HG03469 (cell line): Measurements from ENCODE around the gene ILRUN.
"Not testable (repeated sequence)": the region's sequence is repeated elsewhere in the genome, so short reads cannot be mapped to it uniquely, and the experiment has no call there.

Experiments
- ATAC-seq: cut with Tn5 transposase; IDR thresholded peaks from one replicate; pipeline ENCODE4 v1.9.1; 2021; ENCODE audit warnings: mild to moderate bottlenecking, moderate library complexity, moderate number of reproducible peaks; ENCODE audit not compliant: unreplicated experiment

ILRUN gene

GRCh38 chr6:34667481-34668238 is 28.9 kb downstream of the ILRUN start:
- no peak for ATAC-seq

- ATAC-seq, result no peak
Measured at GRCh38 chr6:34665019-34665418, 31.5 kb downstream of the ILRUN start.

GRCh38 chr6:34664256-34664971 is 32.2 kb downstream of the ILRUN start:
- no peak for ATAC-seq

- no peak for ATAC-seq
Measured at GRCh38 chr6:34663831-34664255, 32.7 kb downstream of the ILRUN start.

- no peak for ATAC-seq
Measured at GRCh38 chr6:34663371-34663770, 33.2 kb downstream of the ILRUN start.

GRCh38 chr6:34661357-34661756 is 35.2 kb downstream of the ILRUN start:
- ATAC-seq, result no peak

- ATAC-seq, result no peak
Measured at GRCh38 chr6:34658605-34659265, 37.8 kb downstream of the ILRUN start.

- not testable (repeated sequence) for ATAC-seq
Measured at GRCh38 chr6:34657979-34658480, 38.5 kb downstream of the ILRUN start.

GRCh38 chr6:34657307-34657978 is 39.1 kb downstream of the ILRUN start:
- ATAC-seq, result no peak

GRCh38 chr6:34657037-34657306 is 39.6 kb downstream of the ILRUN start:
- ATAC-seq, result no peak

- peak; percentile 79 for ATAC-seq
Measured at GRCh38 chr6:34656378-34657036, 40.1 kb downstream of the ILRUN start.

GRCh38 chr6:34655876-34656377 is 40.6 kb downstream of the ILRUN start:
- ATAC-seq, result not testable (repeated sequence)

- no peak for ATAC-seq
Measured at GRCh38 chr6:34654061-34654710, 42.4 kb downstream of the ILRUN start.

- ATAC-seq, result no peak
Measured at GRCh38 chr6:34652263-34652662, 44.3 kb downstream of the ILRUN start.

GRCh38 chr6:34650823-34651222 is 45.7 kb downstream of the ILRUN start:
- ATAC-seq, result no peak

GRCh38 chr6:34650232-34650631 is 46.3 kb downstream of the ILRUN start:
- not testable (repeated sequence) for ATAC-seq

GRCh38 chr6:34648806-34649205 is 47.8 kb downstream of the ILRUN start:
- ATAC-seq, result no peak
